Panc1 (cell line): ENCODE measurements around the gene PCDH10.

Experiments used
- SIN3A ChIP-seq: IDR thresholded peaks from 2 replicates; pipeline ENCODE4 v1.6.1; 2012; ENCODE audit warnings: low read depth, mild to moderate bottlenecking, low read length, moderate library complexity, borderline replicate concordance; ENCODE audit not compliant: insufficient read depth
- TF ChIP-seq, protein P1 (sequence below): fragments of 450-650 bp; IDR thresholded peaks from 2 replicates; pipeline ENCODE4 v1.5.1; 2017; ENCODE audit warnings: mild to moderate bottlenecking
- TF ChIP-seq, protein P2 (sequence below), 2 experiments: IDR thresholded peaks; 2 replicates each; pipeline ENCODE4 v1.6.1; 2011 to 2012; ENCODE audit warnings: low read depth in 2 of 2, control low read depth in 1 of 2, low read length in 1 of 2, mild to moderate bottlenecking in 1 of 2, moderate library complexity in 1 of 2; ENCODE audit not compliant: insufficient read depth in 1 of 2

DNA sequence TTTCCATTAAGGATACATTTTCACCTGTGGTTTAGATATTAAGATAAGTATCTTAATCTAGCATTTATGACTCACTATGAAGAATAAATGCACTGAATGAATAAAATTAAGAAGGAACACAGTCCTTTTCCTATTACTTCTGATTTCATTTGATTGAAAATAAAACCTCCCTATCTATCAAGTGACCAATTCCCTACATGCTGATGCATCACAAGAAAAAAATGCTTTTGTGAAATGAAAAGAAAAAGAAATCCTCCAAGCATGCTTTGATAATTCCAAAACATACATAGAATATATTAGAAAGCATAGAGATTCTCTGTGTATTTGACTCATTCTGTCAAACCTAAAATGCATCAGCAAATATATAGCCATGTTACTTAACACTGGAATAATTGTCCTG is 37.1 kb downstream of the PCDH10 start:
- TF ChIP-seq, protein P1, sequence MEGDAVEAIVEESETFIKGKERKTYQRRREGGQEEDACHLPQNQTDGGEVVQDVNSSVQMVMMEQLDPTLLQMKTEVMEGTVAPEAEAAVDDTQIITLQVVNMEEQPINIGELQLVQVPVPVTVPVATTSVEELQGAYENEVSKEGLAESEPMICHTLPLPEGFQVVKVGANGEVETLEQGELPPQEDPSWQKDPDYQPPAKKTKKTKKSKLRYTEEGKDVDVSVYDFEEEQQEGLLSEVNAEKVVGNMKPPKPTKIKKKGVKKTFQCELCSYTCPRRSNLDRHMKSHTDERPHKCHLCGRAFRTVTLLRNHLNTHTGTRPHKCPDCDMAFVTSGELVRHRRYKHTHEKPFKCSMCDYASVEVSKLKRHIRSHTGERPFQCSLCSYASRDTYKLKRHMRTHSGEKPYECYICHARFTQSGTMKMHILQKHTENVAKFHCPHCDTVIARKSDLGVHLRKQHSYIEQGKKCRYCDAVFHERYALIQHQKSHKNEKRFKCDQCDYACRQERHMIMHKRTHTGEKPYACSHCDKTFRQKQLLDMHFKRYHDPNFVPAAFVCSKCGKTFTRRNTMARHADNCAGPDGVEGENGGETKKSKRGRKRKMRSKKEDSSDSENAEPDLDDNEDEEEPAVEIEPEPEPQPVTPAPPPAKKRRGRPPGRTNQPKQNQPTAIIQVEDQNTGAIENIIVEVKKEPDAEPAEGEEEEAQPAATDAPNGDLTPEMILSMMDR = no peak
- TF ChIP-seq, protein P2, sequence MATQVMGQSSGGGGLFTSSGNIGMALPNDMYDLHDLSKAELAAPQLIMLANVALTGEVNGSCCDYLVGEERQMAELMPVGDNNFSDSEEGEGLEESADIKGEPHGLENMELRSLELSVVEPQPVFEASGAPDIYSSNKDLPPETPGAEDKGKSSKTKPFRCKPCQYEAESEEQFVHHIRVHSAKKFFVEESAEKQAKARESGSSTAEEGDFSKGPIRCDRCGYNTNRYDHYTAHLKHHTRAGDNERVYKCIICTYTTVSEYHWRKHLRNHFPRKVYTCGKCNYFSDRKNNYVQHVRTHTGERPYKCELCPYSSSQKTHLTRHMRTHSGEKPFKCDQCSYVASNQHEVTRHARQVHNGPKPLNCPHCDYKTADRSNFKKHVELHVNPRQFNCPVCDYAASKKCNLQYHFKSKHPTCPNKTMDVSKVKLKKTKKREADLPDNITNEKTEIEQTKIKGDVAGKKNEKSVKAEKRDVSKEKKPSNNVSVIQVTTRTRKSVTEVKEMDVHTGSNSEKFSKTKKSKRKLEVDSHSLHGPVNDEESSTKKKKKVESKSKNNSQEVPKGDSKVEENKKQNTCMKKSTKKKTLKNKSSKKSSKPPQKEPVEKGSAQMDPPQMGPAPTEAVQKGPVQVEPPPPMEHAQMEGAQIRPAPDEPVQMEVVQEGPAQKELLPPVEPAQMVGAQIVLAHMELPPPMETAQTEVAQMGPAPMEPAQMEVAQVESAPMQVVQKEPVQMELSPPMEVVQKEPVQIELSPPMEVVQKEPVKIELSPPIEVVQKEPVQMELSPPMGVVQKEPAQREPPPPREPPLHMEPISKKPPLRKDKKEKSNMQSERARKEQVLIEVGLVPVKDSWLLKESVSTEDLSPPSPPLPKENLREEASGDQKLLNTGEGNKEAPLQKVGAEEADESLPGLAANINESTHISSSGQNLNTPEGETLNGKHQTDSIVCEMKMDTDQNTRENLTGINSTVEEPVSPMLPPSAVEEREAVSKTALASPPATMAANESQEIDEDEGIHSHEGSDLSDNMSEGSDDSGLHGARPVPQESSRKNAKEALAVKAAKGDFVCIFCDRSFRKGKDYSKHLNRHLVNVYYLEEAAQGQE (IDR thresholded peaks at IDR 0.05; ENCODE audit: insufficient read depth in 1 of 2, low read depth in 2 of 2, low read length in 1 of 2) = no peak
- TF ChIP-seq SIN3A = no peak
